NCI-H460 (cell line): ENCODE data around the gene RANBP17. TPM values are rescaled to one million over a fixed set of nuclear protein-coding genes. Genes with fewer than 3 reads are reported as not detected.
"Not testable (repeated sequence)": the region's sequence is repeated elsewhere in the genome, so short reads cannot be mapped to it uniquely, and the experiment has no call there.

ENCODE experiments used
- DNase-seq: peaks from one replicate; pipeline ENCODE4 v3.0.0-alpha.2; 2016; ENCODE audit warnings: low read depth; ENCODE audit errors: extremely low read depth
- polyA plus RNA-seq: library from polyadenylated mRNA; depleted of rRNA; stranded (reverse); fragments of >200 nt; gene quantifications from 2 replicates; pipeline ENCODE4 v1.2.3, GENCODE V29; 2014; cell fraction: nucleus; rRNA removed
- total RNA-seq: library from RNA; depleted of rRNA; stranded (reverse); fragments of >200 nt; shearing (Covaris generic); gene quantifications from 2 replicates; pipeline ENCODE4 v1.2.3, GENCODE V29; 2014; rRNA removed

RANBP17 gene
- total RNA-seq, result 11.7 and 11.9 TPM in 2 replicates
- 12.6 and 176 TPM in 2 replicates for polyA plus RNA-seq

- DNase-seq, result peak; percentile 64
These were observed at the start of gene RANBP17 for GRCh38 chr5:170861917-170862766. Gene RANBP17 (plus strand): TSS chr5:170862018.

- no peak for DNase-seq
These were observed 48.6 kb upstream of the RANBP17 start for GRCh38 chr5:170813231-170813630.

GRCh38 chr5:170817195-170817594, 44.6 kb upstream of the RANBP17 start:
- DNase-seq, result no peak

GRCh38 chr5:170818232-170818631, 43.6 kb upstream of the RANBP17 start:
- DNase-seq, result no peak

GRCh38 chr5:170819824-170820223, 42.0 kb upstream of the RANBP17 start:
- DNase-seq, result no peak

- DNase-seq, result no peak
These were observed 40.5 kb upstream of the RANBP17 start for GRCh38 chr5:170821257-170821800.

- no peak for DNase-seq
These were observed 35.7 kb upstream of the RANBP17 start for GRCh38 chr5:170826117-170826516.

- no peak for DNase-seq
These were observed 29.6 kb upstream of the RANBP17 start for GRCh38 chr5:170832241-170832640.

- not testable (repeated sequence) for DNase-seq
These were observed 27.8 kb upstream of the RANBP17 start for GRCh38 chr5:170833981-170834380.

GRCh38 chr5:170836226-170836625, 25.6 kb upstream of the RANBP17 start:
- no peak for DNase-seq

- DNase-seq, result no peak
These were observed 17.9 kb upstream of the RANBP17 start for GRCh38 chr5:170843870-170844269.

GRCh38 chr5:170844651-170845050, 17.2 kb upstream of the RANBP17 start:
- no peak for DNase-seq

GRCh38 chr5:170846416-170846815, 15.4 kb upstream of the RANBP17 start:
- DNase-seq, result peak; percentile 15

GRCh38 chr5:170846846-170847245, 15.0 kb upstream of the RANBP17 start:
- DNase-seq, result no peak

GRCh38 chr5:170848033-170848432, 13.8 kb upstream of the RANBP17 start:
- DNase-seq, result no peak

GRCh38 chr5:170849374-170849773, 12.4 kb upstream of the RANBP17 start:
- DNase-seq, result no peak

- no peak for DNase-seq
These were observed 7.3 kb upstream of the RANBP17 start for GRCh38 chr5:170854566-170854965.

- DNase-seq, result no peak
These were observed 4.8 kb upstream of the RANBP17 start for GRCh38 chr5:170857066-170857465.

GRCh38 chr5:170860415-170860814, 1.4 kb upstream of the RANBP17 start:
- DNase-seq, result no peak

- no peak for DNase-seq
These were observed 776 bp upstream of the RANBP17 start for GRCh38 chr5:170860818-170861666.

GRCh38 chr5:170861667-170861916, 226 bp upstream of the RANBP17 start:
- no peak for DNase-seq

GRCh38 chr5:170863646-170864045, 1.8 kb downstream of the RANBP17 start:
- DNase-seq, result no peak
